Measurements from ENCODE around the gene CDKN2C. TPM values are rescaled to one million over a fixed set of nuclear protein-coding genes. Genes with fewer than 3 reads are reported as not detected.

CDKN2C gene
- total RNA-seq, 1 experiment from 2014 or later: not detected

DNA sequence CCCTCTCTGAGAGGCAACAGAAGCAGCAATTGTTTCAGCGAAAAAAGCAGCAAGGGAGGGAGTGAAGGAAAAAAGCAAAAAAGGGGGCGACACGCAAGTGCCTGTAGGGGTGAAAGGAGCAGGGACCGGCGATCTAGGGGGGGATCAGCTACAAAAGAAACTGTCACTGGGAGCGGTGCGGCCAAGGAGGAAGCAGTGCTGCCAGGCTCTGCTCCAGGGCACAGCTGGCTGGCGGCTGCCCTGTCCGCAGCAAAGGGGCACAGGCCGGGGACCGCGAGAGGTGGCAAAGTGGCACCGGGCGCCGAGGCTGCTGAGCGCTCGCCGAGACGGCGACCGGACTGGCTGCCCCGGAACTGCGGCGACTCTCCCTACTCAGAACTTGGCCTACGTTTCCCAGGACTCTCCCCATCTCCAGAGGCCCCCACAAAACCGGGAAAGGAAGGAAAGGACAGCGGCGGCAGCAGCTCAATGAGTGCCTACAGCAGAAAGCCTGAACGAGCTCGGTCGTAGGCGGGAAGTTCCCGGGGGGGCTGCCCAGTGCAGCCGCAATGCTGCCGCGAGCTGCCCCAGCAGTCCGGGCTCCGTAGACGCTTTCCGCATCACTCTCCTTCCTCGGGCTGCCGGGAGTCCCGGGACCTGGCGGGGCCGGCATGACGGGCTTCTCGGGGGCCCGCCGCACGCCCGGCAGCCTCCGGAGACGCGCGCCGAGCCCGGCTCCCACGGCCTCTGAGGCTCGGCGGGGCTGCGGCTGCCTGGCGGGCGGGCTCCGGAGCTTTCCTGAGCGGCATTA lies 1.0 kb upstream of the CDKN2C start:
- Mint-ChIP-seq H3K27me3 (ENCODE audit: low read depth) (peaks cover 98% of the 10 kb centered on the region), H3K4me1 (peaks cover 18% of the 10 kb centered on the region), H3K4me3 (peak overlapping the region; percentile 69), H3K27ac (no peak overlapping the region), H3K9me3 (no peaks in the 10 kb centered on the region), H3K36me3 (no peaks in the 10 kb centered on the region)
- CTCF ChIA-PET: interaction anchor here (1.2 to 2.8 kb wide), 7 partner anchors 8 to 223 kb away, joined by 3 to 14 read pairs (median 6); partner anchors contain the start of gene FAF1
- TF ChIP-seq RELA (CRISPR knock-in tag; IDR thresholded peaks at IDR 0.05; ENCODE audit: borderline replicate concordance) (no peak), ZNF671 (CRISPR knock-in tag; IDR thresholded peaks at IDR 0.05) (no peak), OVOL2 (CRISPR knock-in tag; IDR thresholded peaks at IDR 0.05; ENCODE audit: borderline replicate concordance) (no peak)
- TF ChIP-seq, protein P1, sequence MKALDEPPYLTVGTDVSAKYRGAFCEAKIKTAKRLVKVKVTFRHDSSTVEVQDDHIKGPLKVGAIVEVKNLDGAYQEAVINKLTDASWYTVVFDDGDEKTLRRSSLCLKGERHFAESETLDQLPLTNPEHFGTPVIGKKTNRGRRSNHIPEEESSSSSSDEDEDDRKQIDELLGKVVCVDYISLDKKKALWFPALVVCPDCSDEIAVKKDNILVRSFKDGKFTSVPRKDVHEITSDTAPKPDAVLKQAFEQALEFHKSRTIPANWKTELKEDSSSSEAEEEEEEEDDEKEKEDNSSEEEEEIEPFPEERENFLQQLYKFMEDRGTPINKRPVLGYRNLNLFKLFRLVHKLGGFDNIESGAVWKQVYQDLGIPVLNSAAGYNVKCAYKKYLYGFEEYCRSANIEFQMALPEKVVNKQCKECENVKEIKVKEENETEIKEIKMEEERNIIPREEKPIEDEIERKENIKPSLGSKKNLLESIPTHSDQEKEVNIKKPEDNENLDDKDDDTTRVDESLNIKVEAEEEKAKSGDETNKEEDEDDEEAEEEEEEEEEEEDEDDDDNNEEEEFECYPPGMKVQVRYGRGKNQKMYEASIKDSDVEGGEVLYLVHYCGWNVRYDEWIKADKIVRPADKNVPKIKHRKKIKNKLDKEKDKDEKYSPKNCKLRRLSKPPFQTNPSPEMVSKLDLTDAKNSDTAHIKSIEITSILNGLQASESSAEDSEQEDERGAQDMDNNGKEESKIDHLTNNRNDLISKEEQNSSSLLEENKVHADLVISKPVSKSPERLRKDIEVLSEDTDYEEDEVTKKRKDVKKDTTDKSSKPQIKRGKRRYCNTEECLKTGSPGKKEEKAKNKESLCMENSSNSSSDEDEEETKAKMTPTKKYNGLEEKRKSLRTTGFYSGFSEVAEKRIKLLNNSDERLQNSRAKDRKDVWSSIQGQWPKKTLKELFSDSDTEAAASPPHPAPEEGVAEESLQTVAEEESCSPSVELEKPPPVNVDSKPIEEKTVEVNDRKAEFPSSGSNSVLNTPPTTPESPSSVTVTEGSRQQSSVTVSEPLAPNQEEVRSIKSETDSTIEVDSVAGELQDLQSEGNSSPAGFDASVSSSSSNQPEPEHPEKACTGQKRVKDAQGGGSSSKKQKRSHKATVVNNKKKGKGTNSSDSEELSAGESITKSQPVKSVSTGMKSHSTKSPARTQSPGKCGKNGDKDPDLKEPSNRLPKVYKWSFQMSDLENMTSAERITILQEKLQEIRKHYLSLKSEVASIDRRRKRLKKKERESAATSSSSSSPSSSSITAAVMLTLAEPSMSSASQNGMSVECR (CRISPR knock-in tag; IDR thresholded peaks at IDR 0.05; ENCODE audit: borderline replicate concordance): 0 out of 2 replicates have a peak, but pooled peaks have one; percentile 24
- TF ChIP-seq, protein P2, sequence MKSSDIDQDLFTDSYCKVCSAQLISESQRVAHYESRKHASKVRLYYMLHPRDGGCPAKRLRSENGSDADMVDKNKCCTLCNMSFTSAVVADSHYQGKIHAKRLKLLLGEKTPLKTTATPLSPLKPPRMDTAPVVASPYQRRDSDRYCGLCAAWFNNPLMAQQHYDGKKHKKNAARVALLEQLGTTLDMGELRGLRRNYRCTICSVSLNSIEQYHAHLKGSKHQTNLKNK (CRISPR knock-in tag; IDR thresholded peaks at IDR 0.05): no peak
- ATAC-seq: peak; percentile 9
- POLR2A ChIA-PET: interaction anchor here (1.2 kb wide), 2 partner anchors 8 kb away, joined by 3 to 5 read pairs; no protein-coding TSS in a partner anchor
- peak; percentile 44 for DNase-seq (ENCODE audit: low spot score)

DNA sequence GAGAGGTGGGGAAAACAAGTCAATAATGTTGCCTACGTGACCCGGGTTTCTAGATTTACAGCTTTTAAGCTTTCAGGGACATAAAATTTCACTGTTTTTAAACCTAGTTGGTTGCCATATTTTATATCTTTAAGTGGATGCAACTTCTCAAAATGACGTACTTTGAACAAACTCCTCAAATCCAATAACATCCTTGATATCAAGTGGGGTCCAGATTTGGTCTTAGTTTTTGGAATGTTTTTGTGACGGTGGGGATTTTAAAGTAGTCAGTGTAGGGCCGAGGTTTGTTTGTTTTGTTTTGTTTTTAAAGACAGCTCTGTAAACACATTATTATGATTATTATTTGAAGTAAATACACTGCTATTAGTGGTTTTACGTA lies 453 bp downstream of the CDKN2C start:
- H3K9me3 Mint-ChIP-seq: no peaks in the 10 kb centered on the region
- peak overlapping the region; percentile 65 for H3K4me3 Mint-ChIP-seq
- no peak for TF ChIP-seq NFATC4 (CRISPR knock-in tag; IDR thresholded peaks at IDR 0.05)
- no peak overlapping the region for H3K27ac Mint-ChIP-seq
- no peaks in the 10 kb centered on the region for H3K36me3 Mint-ChIP-seq
- H3K4me1 Mint-ChIP-seq: peaks cover 18% of the 10 kb centered on the region
- no peak for ATAC-seq
- POLR2A ChIA-PET: no interaction called here
- H3K27me3 Mint-ChIP-seq (ENCODE audit: low read depth): peaks cover 98% of the 10 kb centered on the region
- CTCF ChIA-PET: interaction anchor here (1.1 to 2.8 kb wide), 6 partner anchors 8 to 222 kb away, joined by 3 to 14 read pairs (median 6); partner anchors contain the start of gene FAF1
- no peak for DNase-seq (ENCODE audit: low spot score)

DNA sequence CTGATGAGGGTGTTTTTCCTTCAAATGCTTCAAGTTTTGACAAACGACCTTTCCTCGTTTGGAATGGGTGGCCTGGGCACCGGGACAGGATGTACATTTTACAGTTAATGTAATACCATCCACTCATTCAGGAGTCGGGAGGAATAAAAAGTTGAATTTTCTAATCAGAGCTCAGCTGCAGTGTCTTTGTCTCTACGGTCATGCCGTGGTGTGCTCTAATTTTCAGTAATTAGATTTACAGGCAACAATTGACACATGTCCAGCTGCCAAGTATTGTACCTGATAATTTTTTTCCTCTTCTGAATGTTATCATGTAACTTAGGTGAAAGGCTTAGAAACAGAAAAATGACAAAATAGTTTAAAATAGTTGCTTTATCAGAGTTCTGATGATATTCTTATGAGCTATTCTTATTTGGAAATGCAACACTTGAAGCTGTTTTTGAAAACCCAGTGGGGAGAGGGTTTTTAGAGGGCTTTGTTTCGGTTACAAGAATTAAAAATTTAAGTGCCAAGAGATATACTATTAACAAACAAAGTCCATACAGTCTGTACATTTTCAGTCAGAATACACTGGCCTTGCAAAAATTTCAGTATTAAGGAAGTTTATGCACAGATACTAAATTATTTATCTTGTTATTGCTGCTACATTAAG lies 1.0 kb downstream of the CDKN2C start:
- ATAC-seq (no peak), DNase-seq (ENCODE audit: low spot score) (no peak)
- no peak overlapping the region for H3K4me3 Mint-ChIP-seq
- ChIA-PET CTCF (no interaction called here), POLR2A (no interaction called here)
- peaks cover 20% of the 10 kb centered on the region for H3K4me1 Mint-ChIP-seq
- no peak overlapping the region for H3K27ac Mint-ChIP-seq
- H3K9me3 Mint-ChIP-seq: no peaks in the 10 kb centered on the region
- H3K36me3 Mint-ChIP-seq: no peaks in the 10 kb centered on the region
- H3K27me3 Mint-ChIP-seq (ENCODE audit: low read depth): peaks cover 98% of the 10 kb centered on the region
- TF ChIP-seq PRRX2 (CRISPR knock-in tag; IDR thresholded peaks at IDR 0.05): no peak
- no peak for TF ChIP-seq ELF4 (CRISPR knock-in tag; IDR thresholded peaks at IDR 0.05; ENCODE audit: low read depth)
- no peak for TF ChIP-seq FOXK1 (CRISPR knock-in tag; IDR thresholded peaks at IDR 0.05)
- TF ChIP-seq, protein P3, sequence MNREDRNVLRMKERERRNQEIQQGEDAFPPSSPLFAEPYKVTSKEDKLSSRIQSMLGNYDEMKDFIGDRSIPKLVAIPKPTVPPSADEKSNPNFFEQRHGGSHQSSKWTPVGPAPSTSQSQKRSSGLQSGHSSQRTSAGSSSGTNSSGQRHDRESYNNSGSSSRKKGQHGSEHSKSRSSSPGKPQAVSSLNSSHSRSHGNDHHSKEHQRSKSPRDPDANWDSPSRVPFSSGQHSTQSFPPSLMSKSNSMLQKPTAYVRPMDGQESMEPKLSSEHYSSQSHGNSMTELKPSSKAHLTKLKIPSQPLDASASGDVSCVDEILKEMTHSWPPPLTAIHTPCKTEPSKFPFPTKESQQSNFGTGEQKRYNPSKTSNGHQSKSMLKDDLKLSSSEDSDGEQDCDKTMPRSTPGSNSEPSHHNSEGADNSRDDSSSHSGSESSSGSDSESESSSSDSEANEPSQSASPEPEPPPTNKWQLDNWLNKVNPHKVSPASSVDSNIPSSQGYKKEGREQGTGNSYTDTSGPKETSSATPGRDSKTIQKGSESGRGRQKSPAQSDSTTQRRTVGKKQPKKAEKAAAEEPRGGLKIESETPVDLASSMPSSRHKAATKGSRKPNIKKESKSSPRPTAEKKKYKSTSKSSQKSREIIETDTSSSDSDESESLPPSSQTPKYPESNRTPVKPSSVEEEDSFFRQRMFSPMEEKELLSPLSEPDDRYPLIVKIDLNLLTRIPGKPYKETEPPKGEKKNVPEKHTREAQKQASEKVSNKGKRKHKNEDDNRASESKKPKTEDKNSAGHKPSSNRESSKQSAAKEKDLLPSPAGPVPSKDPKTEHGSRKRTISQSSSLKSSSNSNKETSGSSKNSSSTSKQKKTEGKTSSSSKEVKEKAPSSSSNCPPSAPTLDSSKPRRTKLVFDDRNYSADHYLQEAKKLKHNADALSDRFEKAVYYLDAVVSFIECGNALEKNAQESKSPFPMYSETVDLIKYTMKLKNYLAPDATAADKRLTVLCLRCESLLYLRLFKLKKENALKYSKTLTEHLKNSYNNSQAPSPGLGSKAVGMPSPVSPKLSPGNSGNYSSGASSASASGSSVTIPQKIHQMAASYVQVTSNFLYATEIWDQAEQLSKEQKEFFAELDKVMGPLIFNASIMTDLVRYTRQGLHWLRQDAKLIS (CRISPR knock-in tag; IDR thresholded peaks at IDR 0.05; ENCODE audit: borderline replicate concordance): no peak
- TF ChIP-seq, protein P4, sequence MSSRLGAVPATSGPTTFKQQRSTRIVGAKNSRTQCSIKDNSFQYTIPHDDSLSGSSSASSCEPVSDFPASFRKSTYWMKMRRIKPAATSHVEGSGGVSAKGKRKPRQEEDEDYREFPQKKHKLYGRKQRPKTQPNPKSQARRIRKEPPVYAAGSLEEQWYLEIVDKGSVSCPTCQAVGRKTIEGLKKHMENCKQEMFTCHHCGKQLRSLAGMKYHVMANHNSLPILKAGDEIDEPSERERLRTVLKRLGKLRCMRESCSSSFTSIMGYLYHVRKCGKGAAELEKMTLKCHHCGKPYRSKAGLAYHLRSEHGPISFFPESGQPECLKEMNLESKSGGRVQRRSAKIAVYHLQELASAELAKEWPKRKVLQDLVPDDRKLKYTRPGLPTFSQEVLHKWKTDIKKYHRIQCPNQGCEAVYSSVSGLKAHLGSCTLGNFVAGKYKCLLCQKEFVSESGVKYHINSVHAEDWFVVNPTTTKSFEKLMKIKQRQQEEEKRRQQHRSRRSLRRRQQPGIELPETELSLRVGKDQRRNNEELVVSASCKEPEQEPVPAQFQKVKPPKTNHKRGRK (CRISPR knock-in tag; IDR thresholded peaks at IDR 0.05; ENCODE audit: borderline replicate concordance): no peak
- TF ChIP-seq FOXP1 (CRISPR knock-in tag; IDR thresholded peaks at IDR 0.05; ENCODE audit: borderline replicate concordance): no peak
- no peak for TF ChIP-seq ZNF219 (CRISPR knock-in tag; IDR thresholded peaks at IDR 0.05; ENCODE audit: borderline replicate concordance)
- TF ChIP-seq TCF7 (CRISPR knock-in tag; IDR thresholded peaks at IDR 0.05; ENCODE audit: low read depth): no peak
- TF ChIP-seq ZBTB21 (CRISPR knock-in tag; IDR thresholded peaks at IDR 0.05; ENCODE audit: borderline replicate concordance): no peak
